Measurements from ENCODE around the gene SESN2.

DNA sequence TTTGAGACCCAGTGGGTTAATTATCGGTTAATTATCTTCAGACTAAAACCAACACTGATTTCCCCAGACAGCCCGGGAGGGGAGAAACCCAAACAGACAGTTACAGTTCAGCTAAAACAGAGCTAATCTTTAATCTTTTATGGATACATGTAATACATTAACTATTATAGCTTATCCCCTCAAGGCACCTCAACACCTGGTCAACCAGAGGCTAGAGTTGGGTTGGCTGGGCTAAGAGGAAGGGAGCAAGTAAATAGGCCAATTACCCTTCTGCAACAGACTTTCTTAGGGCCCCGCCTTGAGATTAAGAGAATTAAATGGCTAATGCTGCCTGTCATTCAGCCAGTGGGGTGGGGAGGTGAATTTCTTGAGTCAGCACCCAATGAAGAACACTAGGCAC lies 62.9 kb downstream of the SESN2 start:
- TF ChIP-seq YY1 (IDR thresholded peaks at IDR 0.05; ENCODE audit: insufficient read depth, insufficient read length) (no peak), ZNF274 (IDR thresholded peaks at IDR 0.05; ENCODE audit: low read depth, low read length) (no peak), SUZ12 (IDR thresholded peaks at IDR 0.05; ENCODE audit: extremely low read depth, insufficient read depth, insufficient read length) (no peak)
